IMR-90 (cell line): Measurements from ENCODE around the gene PRKAR1B. TPM values are rescaled to one million over a fixed set of nuclear protein-coding genes. Genes with fewer than 3 reads are reported as not detected.

ENCODE experiments used
- ATAC-seq: fragments of 200-7000 bp; cut with Tn5 transposase; 2 replicates; pipeline ENCODE4 v1.9.1; 2020; ENCODE audit warnings: low read depth, mild to moderate bottlenecking, moderate library complexity
- BruUV-seq: library from RNA; stranded (reverse); fragments of 400-500 nt; replicated peaks from 2 replicates; lab custom pipeline; 2021; lab: Mats Ljungman, UMichigan
- CTCF ChIA-PET: fragments of 300-600 bp; formaldehyde crosslinking; extraction: SDS; loops from one replicate; lab custom pipeline; 2021; ENCODE audit warnings: antibody characterized with exemption; lab: Yijun Ruan, JAX
- POLR2A ChIA-PET: fragments of 300-600 bp; sonication (Branson Sonifier 250); formaldehyde crosslinking; loops from one replicate; lab custom pipeline; 2022; ENCODE audit warnings: antibody characterized with exemption; ENCODE audit not compliant: unreplicated experiment; lab: Charles Lee
- DNase-seq: peaks from one replicate; pipeline ENCODE4 v3.0.0; 2013
- H2AFZ ChIP-seq: replicated peaks from 2 replicates; pipeline ENCODE3; 2013; ENCODE audit warnings: low read length, mild to moderate bottlenecking; ENCODE audit not compliant: poor library complexity
- H2AK5ac ChIP-seq: 2 replicates; pipeline ENCODE4 v1.6.1; 2013; ENCODE audit warnings: low read depth, low read length, inconsistent platforms
- H2AK9ac ChIP-seq: replicated peaks from 2 replicates; pipeline ENCODE3; 2013; ENCODE audit warnings: mild to moderate bottlenecking, low read depth, low read length, moderate library complexity; ENCODE audit not compliant: poor library complexity
- H2BK120ac ChIP-seq: 2 replicates; pipeline ENCODE4 v1.6.1; 2013; ENCODE audit warnings: low read depth, low read length, inconsistent platforms
- H2BK15ac ChIP-seq: 3 replicates; pipeline ENCODE4 v1.6.1; 2013; ENCODE audit warnings: low read depth, low read length, inconsistent platforms
- H2BK20ac ChIP-seq: 2 replicates; pipeline ENCODE4 v1.6.1; 2013; ENCODE audit warnings: low read depth, mild to moderate bottlenecking, inconsistent platforms, low read length, moderate library complexity
- H2BK5ac ChIP-seq: 2 replicates; pipeline ENCODE4 v1.6.1; 2013; ENCODE audit warnings: mild to moderate bottlenecking, low read depth, low read length, inconsistent platforms; ENCODE audit not compliant: poor library complexity, severe bottlenecking
- H3K14ac ChIP-seq: replicated peaks from 2 replicates; pipeline ENCODE4 v1.6.1; 2013; ENCODE audit warnings: low read depth, low read length, inconsistent platforms
- H3K18ac ChIP-seq: 2 replicates; pipeline ENCODE4 v1.6.1; 2013; ENCODE audit warnings: low read depth, low read length, control low read depth
- H3K23ac ChIP-seq: 2 replicates; pipeline ENCODE4 v1.6.1; 2013; ENCODE audit warnings: low read depth, low read length, inconsistent platforms
- H3K27ac ChIP-seq: 2 replicates; pipeline ENCODE4 v1.5.1; 2013; ENCODE audit warnings: mild to moderate bottlenecking, control low read depth, low read length; ENCODE audit not compliant: insufficient read depth
- H3K27me3 ChIP-seq: 2 replicates; pipeline ENCODE4 v1.6.1; 2013; ENCODE audit warnings: low read length; ENCODE audit not compliant: control insufficient read depth, insufficient read depth
- H3K36me3 ChIP-seq: 2 replicates; pipeline ENCODE4 v1.6.1; 2013; ENCODE audit warnings: low read length, mixed read lengths; ENCODE audit not compliant: control insufficient read depth, insufficient read depth
- H3K4ac ChIP-seq: 2 replicates; pipeline ENCODE4 v1.6.1; 2013; ENCODE audit warnings: low read depth, low read length, inconsistent platforms
- H3K4me1 ChIP-seq: 2 replicates; pipeline ENCODE4 v1.6.1; 2013; ENCODE audit warnings: low read length, mixed read lengths; ENCODE audit not compliant: control insufficient read depth, insufficient read depth
- H3K4me2 ChIP-seq: 2 replicates; pipeline ENCODE4 v1.6.1; 2013; ENCODE audit warnings: low read depth, mild to moderate bottlenecking, control low read depth, low read length, moderate library complexity
- H3K4me3 ChIP-seq: 2 replicates; pipeline ENCODE4 v1.5.1; 2013; ENCODE audit warnings: low read depth, mild to moderate bottlenecking, control low read depth, low read length, moderate library complexity; ENCODE audit not compliant: insufficient read depth
- H3K56ac ChIP-seq: 2 replicates; pipeline ENCODE4 v1.6.1; 2013; ENCODE audit warnings: low read length, inconsistent platforms; ENCODE audit not compliant: insufficient read depth; ENCODE audit errors: extremely low read depth
- H3K79me1 ChIP-seq, 2 experiments: 2 replicates each; pipeline ENCODE4 v1.6.1; 2013; ENCODE audit warnings: low read length in 2 of 2, inconsistent platforms in 1 of 2, low read depth in 1 of 2
- H3K9ac ChIP-seq: 2 replicates; pipeline ENCODE4 v1.6.1; 2013; ENCODE audit warnings: low read depth, low read length, control low read depth
- H3K9me1 ChIP-seq: 2 replicates; pipeline ENCODE4 v1.6.1; 2013; ENCODE audit warnings: low read length, inconsistent platforms; ENCODE audit not compliant: insufficient read depth
- H3K9me3 ChIP-seq: 2 replicates; pipeline ENCODE4 v1.6.1; 2013; ENCODE audit warnings: low read length; ENCODE audit not compliant: control insufficient read depth, insufficient read depth
- H4K20me1 ChIP-seq: 2 replicates; pipeline ENCODE4 v1.6.1; 2013; ENCODE audit warnings: low read length, inconsistent platforms; ENCODE audit not compliant: insufficient read depth
- H4K5ac ChIP-seq: 2 replicates; pipeline ENCODE4 v1.6.1; 2013; ENCODE audit warnings: mild to moderate bottlenecking, low read depth, low read length, control low read depth
- H4K8ac ChIP-seq, 2 experiments: 2 replicates each; pipeline ENCODE4 v1.6.1; 2013; ENCODE audit warnings: low read depth in 2 of 2, low read length in 2 of 2, control low read depth in 1 of 2, inconsistent platforms in 1 of 2
- H4K91ac ChIP-seq: 2 replicates; pipeline ENCODE4 v1.6.1; 2013; ENCODE audit warnings: low read depth, low read length, inconsistent platforms; ENCODE audit not compliant: insufficient read depth
- BHLHE40 ChIP-seq: fragments of 150-350 bp; IDR thresholded peaks from 2 replicates; pipeline ENCODE4 v1.6.1; 2016; ENCODE audit warnings: mild to moderate bottlenecking, low read depth, low read length
- CEBPB ChIP-seq: IDR thresholded peaks from 2 replicates; pipeline ENCODE4 v1.6.1; 2012; ENCODE audit warnings: low read depth, low read length, improper control_type of control experiment
- CHD1 ChIP-seq: IDR thresholded peaks from 2 replicates; pipeline ENCODE4 v1.6.1; 2012; ENCODE audit warnings: low read depth, low read length, improper control_type of control experiment
- CTCF ChIP-seq: conservative IDR thresholded peaks from 2 replicates; pipeline ENCODE4 v1.5.1; 2012; ENCODE audit warnings: mild to moderate bottlenecking, low read depth, low read length, improper control_type of control experiment
- FOS ChIP-seq: fragments of 150-350 bp; IDR thresholded peaks from 2 replicates; pipeline ENCODE4 v1.6.1; 2016; ENCODE audit warnings: low read depth, low read length
- MAFK ChIP-seq: IDR thresholded peaks from 2 replicates; pipeline ENCODE4 v1.6.1; 2012; ENCODE audit warnings: low read depth, low read length, improper control_type of control experiment
- MAZ ChIP-seq: IDR thresholded peaks from 2 replicates; pipeline ENCODE4 v1.6.1; 2012; ENCODE audit warnings: low read depth, mild to moderate bottlenecking, low read length, improper control_type of control experiment, moderate library complexity, borderline replicate concordance
- MXI1 ChIP-seq: IDR thresholded peaks from 2 replicates; pipeline ENCODE4 v1.6.1; 2012; ENCODE audit warnings: low read depth, mild to moderate bottlenecking, low read length, moderate library complexity, borderline replicate concordance
- NFE2L2 ChIP-seq: fragments of 150-350 bp; IDR thresholded peaks from 2 replicates; pipeline ENCODE4 v1.6.1; 2016; ENCODE audit warnings: low read depth, mild to moderate bottlenecking, low read length
- POLR2A ChIP-seq: IDR thresholded peaks from 2 replicates; pipeline ENCODE4 v1.6.1; 2012; ENCODE audit warnings: mild to moderate bottlenecking, low read depth, low read length
- RCOR1 ChIP-seq: IDR thresholded peaks from 2 replicates; pipeline ENCODE4 v1.6.1; 2012; ENCODE audit warnings: mild to moderate bottlenecking, low read length, improper control_type of control experiment; ENCODE audit not compliant: insufficient replicate concordance
- RFX5 ChIP-seq: IDR thresholded peaks from 2 replicates; pipeline ENCODE4 v1.8.0; 2012; ENCODE audit warnings: low read depth, mild to moderate bottlenecking, low read length, moderate library complexity
- USF2 ChIP-seq: fragments of 150-350 bp; IDR thresholded peaks from 2 replicates; pipeline ENCODE4 v1.6.1; 2017; ENCODE audit warnings: mild to moderate bottlenecking, antibody characterized with exemption, low read length, low read depth
- WGBS, 2 experiments: methylation state at CpG; one replicate each; pipeline versions ENCODE4 v1.1.5 to v1.1.7; 2013; ENCODE audit warnings: missing lambda C conversion rate in 2 of 2; ENCODE audit not compliant: insufficient read length in 1 of 2; ENCODE audit errors: extremely low coverage in 2 of 2; 5-methylcytosine and 5-hydroxymethylcytosine counted together
- dilution Hi-C: fragments of 300-500 bp; cut with HindIII; formaldehyde crosslinking; loops from one replicate; pipeline ENCODE4 v1.14.3; 2018; ENCODE audit warnings: low sequenced_read_pairs; ENCODE audit not compliant: unreplicated experiment
- in situ Hi-C: fragments of 300-500 bp; cut with MboI; formaldehyde crosslinking; loops from 3 replicates; pipeline ENCODE4 v1.14.3; 2019; ENCODE audit warnings: low sequenced_read_pairs, inconsistent platforms, mixed read lengths
- intact Hi-C: fragments of 100-400 bp; cut with micrococcal nuclease; formaldehyde crosslinking; loops from 2 replicates; pipeline ENCODE4 v1.10.0; 2022
- polyA plus RNA-seq, 3 experiments: library from polyadenylated mRNA; depleted of rRNA; stranded (reverse); fragments of >200 nt; gene quantifications; 2 replicates each; pipeline ENCODE4 v1.2.3, GENCODE V29; 2012; ENCODE audit warnings: low replicate concordance in 1 of 3
- total RNA-seq: library from RNA; depleted of rRNA; stranded (reverse); fragments of >200 nt; gene quantifications from 2 replicates; pipeline ENCODE4 v1.2.3, GENCODE V29; 2012

The PRKAR1B gene
- total and polyA plus RNA-seq, 2 of the 4 experiments (the other 2 are of a cell fraction) = 15.2 to 20.2 TPM

GRCh38 chr7:770336-770735, 43.3 kb upstream of the PRKAR1B start:
- H3K4me2 ChIP-seq = no peak overlapping the region
- H3K18ac ChIP-seq = no peak overlapping the region
- in situ Hi-C loops (no loop called here), dilution Hi-C loops (no loop called here), intact Hi-C loops (no loop called here)
- DNase-seq (no peak), ATAC-seq (no peak)
- no peak overlapping the region for H3K4ac ChIP-seq
- H3K79me1 ChIP-seq = peaks cover 0 to 4% of the 10 kb centered on the region in 2 experiments; a peak in 1 of 4 replicates
- ChIA-PET POLR2A (no interaction called here), CTCF (no interaction called here)
- H3K9me3 ChIP-seq = no peaks in the 10 kb centered on the region
- no peaks in the 10 kb centered on the region for H4K20me1 ChIP-seq
- H4K8ac ChIP-seq = no peak overlapping the region
- no peak overlapping the region for H3K14ac ChIP-seq
- H2AFZ ChIP-seq = no peak overlapping the region
- H3K27ac ChIP-seq = no peak overlapping the region
- no peaks in the 10 kb centered on the region for H3K9me1 ChIP-seq
- H3K9ac ChIP-seq = no peak overlapping the region
- no TSS peak for BruUV-seq
- H3K4me3 ChIP-seq = no peak overlapping the region
- H2BK15ac ChIP-seq = no peak overlapping the region
- H2AK5ac ChIP-seq = no peak overlapping the region
- WGBS, 2 experiments = 96% methylated on average over 8 of the region's 14 CpGs; no CpG with 5 or more reads in 1 of the 2 experiments
- H3K36me3 ChIP-seq = peaks cover 21% of the 10 kb centered on the region
- TF ChIP-seq FOS (no peak), RCOR1 (no peak), POLR2A (no peak), RFX5 (no peak), CHD1 (no peak), MAFK (no peak), CEBPB (no peak), NFE2L2 (no peak), MXI1 (no peak), USF2 (no peak), MAZ (no peak), BHLHE40 (no peak), CTCF (no peak)
- H3K27me3 ChIP-seq = no peaks in the 10 kb centered on the region
- no peak overlapping the region for H3K23ac ChIP-seq
- no peak overlapping the region for H4K5ac ChIP-seq
- H2BK5ac ChIP-seq = no peak overlapping the region
- no peaks in the 10 kb centered on the region; the same call in 1 of the 2 replicates for H3K4me1 ChIP-seq
- no peak overlapping the region for H2BK20ac ChIP-seq
- H2BK120ac ChIP-seq = no peak overlapping the region
- H2AK9ac ChIP-seq = peak overlapping the region; percentile 65
- no peak overlapping the region for H4K91ac ChIP-seq
- H3K56ac ChIP-seq = no peak overlapping the region
